Activated CD8-positive, alpha-beta memory T cell treated with anti-CD3 and anti-CD28 coated beads for 24 hours (primary cell): ENCODE data around the gene CCDC187.
A peak's percentile ranks its signal among the peaks of the same experiment; 100 is the strongest.

Source experiments
- DNase-seq: peaks from one replicate; pipeline ENCODE4 v3.0.0-alpha.2; 2020

CCDC187 gene

GRCh38 chr9:136251264-136252115 is 52.4 kb downstream of the CCDC187 start:
- DNase-seq: no peak

GRCh38 chr9:136250676-136251075 is 53.2 kb downstream of the CCDC187 start:
- no peak for DNase-seq

- DNase-seq: no peak
Observed at GRCh38 chr9:136249877-136250559, 53.9 kb downstream of the CCDC187 start.

- no peak for DNase-seq
Observed at GRCh38 chr9:136248951-136249876, 54.7 kb downstream of the CCDC187 start.

- DNase-seq: no peak
Observed at GRCh38 chr9:136247947-136248637, 55.8 kb downstream of the CCDC187 start.

- DNase-seq: no peak
Observed at GRCh38 chr9:136247551-136247916, 56.4 kb downstream of the CCDC187 start.

GRCh38 chr9:136246849-136247550 is 56.9 kb downstream of the CCDC187 start:
- DNase-seq: no peak

- peak; percentile 92 for DNase-seq
Observed at GRCh38 chr9:136245219-136246150, 58.4 kb downstream of the CCDC187 start, which contains the start of gene QSOX2. QSOX2 (minus strand) TSS chr9:136245812; CDS start chr9:136245803, 9 bp downstream.

- peak; percentile 62 for DNase-seq
Observed at GRCh38 chr9:136244969-136245218, 59.0 kb downstream of the CCDC187 start.

GRCh38 chr9:136244122-136244968 is 59.5 kb downstream of the CCDC187 start:
- DNase-seq: peak; percentile 75

- no peak for DNase-seq
Observed at GRCh38 chr9:136243631-136244030, 60.3 kb downstream of the CCDC187 start.

- DNase-seq: no peak
Observed at GRCh38 chr9:136242918-136243525, 60.9 kb downstream of the CCDC187 start.

GRCh38 chr9:136242248-136242647 is 61.6 kb downstream of the CCDC187 start:
- no peak for DNase-seq

- no peak for DNase-seq
Observed at GRCh38 chr9:136241542-136241941, 62.4 kb downstream of the CCDC187 start.

GRCh38 chr9:136240941-136241340 is 63.0 kb downstream of the CCDC187 start:
- no peak for DNase-seq

GRCh38 chr9:136239983-136240330 is 63.9 kb downstream of the CCDC187 start:
- no peak for DNase-seq

GRCh38 chr9:136239135-136239982 is 64.5 kb downstream of the CCDC187 start:
- no peak for DNase-seq

- DNase-seq: no peak
Observed at GRCh38 chr9:136238342-136238732, 65.6 kb downstream of the CCDC187 start.
